ENCODE measurements around the gene DNAJC6. TPM values are rescaled to one million over a fixed set of nuclear protein-coding genes. Genes with fewer than 3 reads are reported as not detected.

Gene DNAJC6
- total and polyA plus RNA-seq, 2 of the 13 experiments (the other 11 are each of a cell fraction or from before 2014, with no cell fraction given), result 1.0 to 1.6 TPM

DNA sequence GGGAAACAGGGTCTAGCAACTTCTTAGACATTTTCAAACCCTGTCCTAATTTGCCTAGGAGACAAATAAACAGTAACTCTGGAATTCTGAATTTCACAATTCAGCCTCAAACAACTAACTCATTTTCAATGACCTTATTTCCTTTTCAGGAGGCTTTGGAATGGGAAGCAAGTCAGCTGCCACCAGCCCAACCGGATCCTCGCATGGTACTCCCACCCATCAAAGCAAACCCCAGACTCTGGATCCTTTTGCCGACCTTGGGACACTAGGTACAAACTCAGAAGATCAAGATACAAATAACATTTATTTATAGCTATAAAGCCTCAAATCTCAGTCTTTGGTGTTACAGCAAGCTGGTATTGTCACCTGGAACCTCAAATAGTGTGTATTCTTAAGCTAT is 92.3 kb downstream of the DNAJC6 start:
- intact Hi-C loops (cut with micrococcal nuclease; ENCODE audit: unreplicated experiment) (no loop called here), in situ Hi-C loops (cut with HindIII; ENCODE audit: extremely low pct_ligation_motif_present, low pct_unique_long_range_greater_than_20kb) (no loop called here)
- Histone ChIP-seq H3K4me3 (replicated peaks in 1 of 3; ENCODE audit: insufficient read depth in 1 of 3, low read depth in 2 of 3, low read length in 3 of 3) (no peak overlapping the region), H3K4me1 (ENCODE audit: insufficient read depth, low read length) (peaks cover 11% of the 10 kb centered on the region), H3K79me2 (ENCODE audit: insufficient read depth, low read length) (no peaks in the 10 kb centered on the region), H3K4me2 (ENCODE audit: low read depth, low read length) (no peak overlapping the region), H3K27me3 (ENCODE audit: control insufficient read depth in 1 of 2, insufficient read depth in 2 of 2, low read length in 2 of 2) (no peaks in the 10 kb centered on the region), H3K9me3 (ENCODE audit: low read length) (no peaks in the 10 kb centered on the region), H3K36me3 (replicated peaks in 1 of 2; ENCODE audit: control insufficient read depth in 1 of 2, insufficient read depth in 2 of 2, low read length in 2 of 2) (no peaks in the 10 kb centered on the region), H2AFZ (ENCODE audit: low read length) (no peak overlapping the region), H3K9ac (ENCODE audit: insufficient read depth, low read depth, low read length) (no peak overlapping the region), H4K20me1 (ENCODE audit: insufficient read depth, low read length) (no peaks in the 10 kb centered on the region), H3K27ac (ENCODE audit: extremely low read length, insufficient read depth, low read length) (no peak overlapping the region)
- ChIA-PET POLR2A (interaction anchor here (1.2 kb wide), 1 partner anchor 19 kb away, joined by 5 read pairs; the partner anchor contains the start of genes LEPR and LEPROT), CTCF (ENCODE audit: low intra/inter-chr PET ratio, low total read pairs) (no interaction called here)
- TF ChIP-seq, protein P1, sequence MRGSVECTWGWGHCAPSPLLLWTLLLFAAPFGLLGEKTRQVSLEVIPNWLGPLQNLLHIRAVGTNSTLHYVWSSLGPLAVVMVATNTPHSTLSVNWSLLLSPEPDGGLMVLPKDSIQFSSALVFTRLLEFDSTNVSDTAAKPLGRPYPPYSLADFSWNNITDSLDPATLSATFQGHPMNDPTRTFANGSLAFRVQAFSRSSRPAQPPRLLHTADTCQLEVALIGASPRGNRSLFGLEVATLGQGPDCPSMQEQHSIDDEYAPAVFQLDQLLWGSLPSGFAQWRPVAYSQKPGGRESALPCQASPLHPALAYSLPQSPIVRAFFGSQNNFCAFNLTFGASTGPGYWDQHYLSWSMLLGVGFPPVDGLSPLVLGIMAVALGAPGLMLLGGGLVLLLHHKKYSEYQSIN (CRISPR knock-in tag; IDR thresholded peaks at IDR 0.05; ENCODE audit: borderline replicate concordance), result no peak
- no peak for TF ChIP-seq SOX13 (IDR thresholded peaks at IDR 0.05)
- TF ChIP-seq SOX13 (CRISPR knock-in tag; conservative IDR thresholded peaks at IDR 0.05 in 1 of 2, IDR thresholded peaks at IDR 0.05 in 1 of 2), result peak in 1 of 2 experiments; percentile 43; a peak in 1 of 4 replicates
- TF ChIP-seq ZNF180 (CRISPR knock-in tag; IDR thresholded peaks at IDR 0.05; ENCODE audit: borderline replicate concordance, low read depth), result no peak
- 0 out of 4 replicates have a peak, but pooled peaks of 1 of the 2 experiments have one; percentile 27 for TF ChIP-seq EP300 (IDR thresholded peaks at IDR 0.05; ENCODE audit: low read depth in 2 of 2, low read length in 2 of 2)
- no peak for TF ChIP-seq EP300 (CRISPR knock-in tag; IDR thresholded peaks at IDR 0.05; ENCODE audit: borderline replicate concordance)
- FAIRE-seq (no peak), DNase-seq (ENCODE audit: low spot score) (peak; percentile 44), ATAC-seq (no peak; the same call in 2 of the 3 replicates)
- WGBS (ENCODE audit: low lambda C conversion rate), result 58% methylated on average over 3 of the region's 3 CpGs
- no TSS peak for BruUV-seq (replicated peaks)

DNA sequence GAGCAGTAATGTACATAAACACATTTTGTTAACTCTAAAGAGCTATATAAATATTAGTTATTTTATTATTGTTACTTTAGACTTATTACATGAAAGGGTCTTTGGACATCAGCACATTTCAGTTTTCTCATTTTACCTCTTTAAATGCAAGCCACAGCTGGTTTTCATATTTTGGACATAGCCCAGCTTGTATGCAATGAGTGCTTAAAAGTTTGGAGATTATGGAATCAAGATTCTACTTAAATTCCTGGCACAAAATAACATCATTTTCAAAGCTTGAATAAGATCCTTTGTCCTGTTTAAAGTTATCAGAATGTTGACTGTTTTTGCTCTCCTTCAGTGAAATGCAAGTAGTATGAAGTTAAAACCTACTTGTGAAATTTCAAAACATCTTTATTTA is 95.6 kb downstream of the DNAJC6 start:
- H3K79me2 ChIP-seq (ENCODE audit: insufficient read depth, low read length), result no peaks in the 10 kb centered on the region
- intact Hi-C loops (cut with micrococcal nuclease; ENCODE audit: unreplicated experiment), result no loop called here
- peaks cover 31% of the 10 kb centered on the region for H3K4me1 ChIP-seq (ENCODE audit: insufficient read depth, low read length)
- ChIA-PET CTCF (ENCODE audit: low intra/inter-chr PET ratio, low total read pairs) (no interaction called here), POLR2A (no interaction called here)
- H3K9me3 ChIP-seq (ENCODE audit: low read length), result no peaks in the 10 kb centered on the region
- no TSS peak for BruUV-seq (replicated peaks)
- H2AFZ ChIP-seq (ENCODE audit: low read length), result no peak overlapping the region
- H3K9ac ChIP-seq (ENCODE audit: insufficient read depth, low read depth, low read length), result no peak overlapping the region
- ATAC-seq (no peak), DNase-seq (ENCODE audit: low spot score) (no peak), FAIRE-seq (no peak)
- H4K20me1 ChIP-seq (ENCODE audit: insufficient read depth, low read length), result no peaks in the 10 kb centered on the region
- no peak overlapping the region for H3K27ac ChIP-seq (ENCODE audit: extremely low read length, insufficient read depth, low read length)
- no peaks in the 10 kb centered on the region for H3K36me3 ChIP-seq (replicated peaks in 1 of 2; ENCODE audit: control insufficient read depth in 1 of 2, insufficient read depth in 2 of 2, low read length in 2 of 2)
- no peaks in the 10 kb centered on the region for H3K27me3 ChIP-seq (ENCODE audit: control insufficient read depth in 1 of 2, insufficient read depth in 2 of 2, low read length in 2 of 2)
- in situ Hi-C loops (cut with HindIII; ENCODE audit: extremely low pct_ligation_motif_present, low pct_unique_long_range_greater_than_20kb), result no loop called here
- no peak overlapping the region for H3K4me2 ChIP-seq (ENCODE audit: low read depth, low read length)
- no peak overlapping the region for H3K4me3 ChIP-seq (replicated peaks in 1 of 3; ENCODE audit: insufficient read depth in 1 of 3, low read depth in 2 of 3, low read length in 3 of 3)
- no peak for TF ChIP-seq HDAC2 (CRISPR knock-in tag; IDR thresholded peaks at IDR 0.05)
- TF ChIP-seq, protein P2, sequence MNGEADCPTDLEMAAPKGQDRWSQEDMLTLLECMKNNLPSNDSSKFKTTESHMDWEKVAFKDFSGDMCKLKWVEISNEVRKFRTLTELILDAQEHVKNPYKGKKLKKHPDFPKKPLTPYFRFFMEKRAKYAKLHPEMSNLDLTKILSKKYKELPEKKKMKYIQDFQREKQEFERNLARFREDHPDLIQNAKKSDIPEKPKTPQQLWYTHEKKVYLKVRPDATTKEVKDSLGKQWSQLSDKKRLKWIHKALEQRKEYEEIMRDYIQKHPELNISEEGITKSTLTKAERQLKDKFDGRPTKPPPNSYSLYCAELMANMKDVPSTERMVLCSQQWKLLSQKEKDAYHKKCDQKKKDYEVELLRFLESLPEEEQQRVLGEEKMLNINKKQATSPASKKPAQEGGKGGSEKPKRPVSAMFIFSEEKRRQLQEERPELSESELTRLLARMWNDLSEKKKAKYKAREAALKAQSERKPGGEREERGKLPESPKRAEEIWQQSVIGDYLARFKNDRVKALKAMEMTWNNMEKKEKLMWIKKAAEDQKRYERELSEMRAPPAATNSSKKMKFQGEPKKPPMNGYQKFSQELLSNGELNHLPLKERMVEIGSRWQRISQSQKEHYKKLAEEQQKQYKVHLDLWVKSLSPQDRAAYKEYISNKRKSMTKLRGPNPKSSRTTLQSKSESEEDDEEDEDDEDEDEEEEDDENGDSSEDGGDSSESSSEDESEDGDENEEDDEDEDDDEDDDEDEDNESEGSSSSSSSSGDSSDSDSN (CRISPR knock-in tag; IDR thresholded peaks at IDR 0.05), result no peak
- no peak for TF ChIP-seq ZNF607 (CRISPR knock-in tag; IDR thresholded peaks at IDR 0.05; ENCODE audit: borderline replicate concordance)
- TF ChIP-seq GPN1 (CRISPR knock-in tag; IDR thresholded peaks at IDR 0.05; ENCODE audit: borderline replicate concordance), result no peak
- no peak for TF ChIP-seq NAIF1 (CRISPR knock-in tag; IDR thresholded peaks at IDR 0.05; ENCODE audit: borderline replicate concordance)
- TF ChIP-seq ZNF510 (CRISPR knock-in tag; IDR thresholded peaks at IDR 0.05; ENCODE audit: low read depth), result no peak
- TF ChIP-seq ZNF788 (CRISPR knock-in tag; IDR thresholded peaks at IDR 0.05; ENCODE audit: borderline replicate concordance), result no peak
- no peak for TF ChIP-seq ZSCAN22 (CRISPR knock-in tag; IDR thresholded peaks at IDR 0.05)
- TF ChIP-seq, protein P3, sequence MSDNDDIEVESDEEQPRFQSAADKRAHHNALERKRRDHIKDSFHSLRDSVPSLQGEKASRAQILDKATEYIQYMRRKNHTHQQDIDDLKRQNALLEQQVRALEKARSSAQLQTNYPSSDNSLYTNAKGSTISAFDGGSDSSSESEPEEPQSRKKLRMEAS (IDR thresholded peaks at IDR 0.05), result no peak
- TF ChIP-seq MTF1 (CRISPR knock-in tag; IDR thresholded peaks at IDR 0.05), result no peak
- no peak for TF ChIP-seq HCFC1 (IDR thresholded peaks at IDR 0.05; ENCODE audit: low read depth, low read length)
